NCI-H2227 (cell line): ENCODE results near the gene ITPK1.
"Not testable (repeated sequence)": the region's sequence is repeated elsewhere in the genome, so short reads cannot be mapped to it uniquely, and the experiment has no call there.

Experiments used
- DNase-seq: peaks from one replicate; lab custom pipeline; 2025; ENCODE audit not compliant: unreplicated experiment; lab: John Stamatoyannopoulos, UW

Gene ITPK1

GRCh38 chr14:93131257-93131820 lies 15.6 kb upstream of the ITPK1 start:
- DNase-seq, result not testable (repeated sequence)

- no peak for DNase-seq
These were observed 13.2 kb upstream of the ITPK1 start for GRCh38 chr14:93128725-93129459.

GRCh38 chr14:93126111-93126510 lies 10.4 kb upstream of the ITPK1 start:
- no peak for DNase-seq

- no peak for DNase-seq
These were observed 7.1 kb upstream of the ITPK1 start for GRCh38 chr14:93122826-93123225.

GRCh38 chr14:93121030-93121834 lies 5.5 kb upstream of the ITPK1 start:
- DNase-seq, result no peak

GRCh38 chr14:93120517-93120916 lies 4.8 kb upstream of the ITPK1 start:
- no peak for DNase-seq

- no peak for DNase-seq
These were observed 1.0 kb upstream of the ITPK1 start for GRCh38 chr14:93116676-93117200.

- peak; percentile 92 for DNase-seq
These were observed 480 bp downstream of the ITPK1 start for GRCh38 chr14:93115069-93115820.

GRCh38 chr14:93114713-93115068 lies 1.0 kb downstream of the ITPK1 start:
- DNase-seq, result no peak

- peak; percentile 23 for DNase-seq
These were observed 1.5 kb downstream of the ITPK1 start for GRCh38 chr14:93114068-93114710.

- no peak for DNase-seq
These were observed 2.1 kb downstream of the ITPK1 start for GRCh38 chr14:93113678-93114067.

- peak; percentile 83 for DNase-seq
These were observed 2.6 kb downstream of the ITPK1 start for GRCh38 chr14:93112891-93113677.

- not testable (repeated sequence) for DNase-seq
These were observed 4.2 kb downstream of the ITPK1 start for GRCh38 chr14:93111541-93111940.

GRCh38 chr14:93110856-93111419 lies 4.8 kb downstream of the ITPK1 start:
- no peak for DNase-seq

GRCh38 chr14:93109572-93110481 lies 5.9 kb downstream of the ITPK1 start:
- DNase-seq, result no peak

GRCh38 chr14:93108105-93108504 lies 7.6 kb downstream of the ITPK1 start:
- no peak for DNase-seq

GRCh38 chr14:93107453-93107852 lies 8.3 kb downstream of the ITPK1 start:
- no peak for DNase-seq

- DNase-seq, result no peak
These were observed 9.1 kb downstream of the ITPK1 start for GRCh38 chr14:93106541-93107156.
